ENCODE results near the gene TEP1. TPM values are rescaled to one million over a fixed set of nuclear protein-coding genes. Genes with fewer than 3 reads are reported as not detected.

Gene TEP1
- total RNA-seq, 1 donor = 22.0 TPM

GRCh38 chr14:20428802-20429201, 15.5 kb upstream of the TEP1 start:
- H3K4me3 ChIP-seq (ENCODE audit: low read depth, low read length) = no peak overlapping the region
- TF ChIP-seq, protein P1, sequence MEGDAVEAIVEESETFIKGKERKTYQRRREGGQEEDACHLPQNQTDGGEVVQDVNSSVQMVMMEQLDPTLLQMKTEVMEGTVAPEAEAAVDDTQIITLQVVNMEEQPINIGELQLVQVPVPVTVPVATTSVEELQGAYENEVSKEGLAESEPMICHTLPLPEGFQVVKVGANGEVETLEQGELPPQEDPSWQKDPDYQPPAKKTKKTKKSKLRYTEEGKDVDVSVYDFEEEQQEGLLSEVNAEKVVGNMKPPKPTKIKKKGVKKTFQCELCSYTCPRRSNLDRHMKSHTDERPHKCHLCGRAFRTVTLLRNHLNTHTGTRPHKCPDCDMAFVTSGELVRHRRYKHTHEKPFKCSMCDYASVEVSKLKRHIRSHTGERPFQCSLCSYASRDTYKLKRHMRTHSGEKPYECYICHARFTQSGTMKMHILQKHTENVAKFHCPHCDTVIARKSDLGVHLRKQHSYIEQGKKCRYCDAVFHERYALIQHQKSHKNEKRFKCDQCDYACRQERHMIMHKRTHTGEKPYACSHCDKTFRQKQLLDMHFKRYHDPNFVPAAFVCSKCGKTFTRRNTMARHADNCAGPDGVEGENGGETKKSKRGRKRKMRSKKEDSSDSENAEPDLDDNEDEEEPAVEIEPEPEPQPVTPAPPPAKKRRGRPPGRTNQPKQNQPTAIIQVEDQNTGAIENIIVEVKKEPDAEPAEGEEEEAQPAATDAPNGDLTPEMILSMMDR (IDR thresholded peaks at IDR 0.05; ENCODE audit: insufficient read depth, low read depth, low read length) = no peak
- DNase-seq (ENCODE audit: low read depth) = no peak

- TF ChIP-seq, protein P1 (IDR thresholded peaks at IDR 0.05; ENCODE audit: insufficient read depth, low read depth, low read length) = no peak
- DNase-seq (ENCODE audit: low read depth) = no peak
- H3K4me3 ChIP-seq (ENCODE audit: low read depth, low read length) = no peak overlapping the region
Observed at GRCh38 chr14:20428010-20428365, 14.7 kb upstream of the TEP1 start.

- DNase-seq (ENCODE audit: low read depth) = peak; percentile 39
- TF ChIP-seq, protein P1 (IDR thresholded peaks at IDR 0.05; ENCODE audit: insufficient read depth, low read depth, low read length) = no peak
- no peak overlapping the region for H3K4me3 ChIP-seq (ENCODE audit: low read depth, low read length)
Observed at GRCh38 chr14:20427231-20428009, 14.1 kb upstream of the TEP1 start.

GRCh38 chr14:20424851-20425250, 11.6 kb upstream of the TEP1 start:
- no peak overlapping the region for H3K4me3 ChIP-seq (ENCODE audit: low read depth, low read length)
- no peak for DNase-seq (ENCODE audit: low read depth)
- TF ChIP-seq, protein P1 (IDR thresholded peaks at IDR 0.05; ENCODE audit: insufficient read depth, low read depth, low read length) = no peak

- TF ChIP-seq, protein P1 (IDR thresholded peaks at IDR 0.05; ENCODE audit: insufficient read depth, low read depth, low read length) = no peak
- no peak overlapping the region for H3K4me3 ChIP-seq (ENCODE audit: low read depth, low read length)
- DNase-seq (ENCODE audit: low read depth) = no peak
Observed at GRCh38 chr14:20422886-20423285, 9.6 kb upstream of the TEP1 start.

GRCh38 chr14:20421267-20421666, 8.0 kb upstream of the TEP1 start:
- no peak for DNase-seq (ENCODE audit: low read depth)
- no peak overlapping the region for H3K4me3 ChIP-seq (ENCODE audit: low read depth, low read length)
- TF ChIP-seq, protein P1 (IDR thresholded peaks at IDR 0.05; ENCODE audit: insufficient read depth, low read depth, low read length) = no peak

- TF ChIP-seq, protein P1 (IDR thresholded peaks at IDR 0.05; ENCODE audit: insufficient read depth, low read depth, low read length) = no peak
- H3K4me3 ChIP-seq (ENCODE audit: low read depth, low read length) = no peak overlapping the region
- DNase-seq (ENCODE audit: low read depth) = no peak
Observed at GRCh38 chr14:20419419-20419818, 6.1 kb upstream of the TEP1 start.

Measured in fibroblast of villous mesenchyme (primary cell).